D721Med (cell line): ENCODE measurements around the gene KAT14.
"Not testable (repeated sequence)": the region's sequence is repeated elsewhere in the genome, so short reads cannot be mapped to it uniquely, and the experiment has no call there.

Experiments used
- DNase-seq: peaks from one replicate; pipeline ENCODE4 v3.0.0; 2011; ENCODE audit warnings: low spot score; ENCODE audit not compliant: insufficient read length
- FAIRE-seq: peaks from 2 replicates; lab custom pipeline; 2011; peaks lifted over from hg19 to GRCh38; lab: Jason Lieb, UNC
- TF ChIP-seq, protein P1 (sequence below): IDR thresholded peaks from 2 replicates; pipeline ENCODE4 v1.5.1; 2012; ENCODE audit warnings: mild to moderate bottlenecking, control low read depth; ENCODE audit not compliant: insufficient read depth; ENCODE audit errors: missing control alignments

KAT14 gene

DNA sequence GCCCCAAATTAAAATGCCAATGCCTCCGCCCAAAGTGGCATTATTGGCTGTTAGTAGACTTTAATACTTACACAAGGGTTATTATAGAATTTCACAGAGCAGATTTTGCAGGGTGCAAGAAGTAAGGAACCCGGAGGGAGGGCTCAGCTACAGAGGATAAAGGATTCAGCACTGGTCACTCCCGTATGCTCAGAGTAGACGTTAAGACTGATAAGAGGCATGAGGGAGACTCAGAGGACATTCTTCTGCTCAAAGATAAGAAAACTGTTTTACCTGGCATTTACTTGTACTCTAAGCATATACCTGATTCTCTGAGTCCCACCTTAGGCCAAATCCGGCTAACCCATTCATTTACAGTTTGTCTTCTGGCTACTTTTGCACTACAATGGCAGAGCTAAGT is 43.5 kb upstream of the KAT14 start:
- TF ChIP-seq, protein P1, sequence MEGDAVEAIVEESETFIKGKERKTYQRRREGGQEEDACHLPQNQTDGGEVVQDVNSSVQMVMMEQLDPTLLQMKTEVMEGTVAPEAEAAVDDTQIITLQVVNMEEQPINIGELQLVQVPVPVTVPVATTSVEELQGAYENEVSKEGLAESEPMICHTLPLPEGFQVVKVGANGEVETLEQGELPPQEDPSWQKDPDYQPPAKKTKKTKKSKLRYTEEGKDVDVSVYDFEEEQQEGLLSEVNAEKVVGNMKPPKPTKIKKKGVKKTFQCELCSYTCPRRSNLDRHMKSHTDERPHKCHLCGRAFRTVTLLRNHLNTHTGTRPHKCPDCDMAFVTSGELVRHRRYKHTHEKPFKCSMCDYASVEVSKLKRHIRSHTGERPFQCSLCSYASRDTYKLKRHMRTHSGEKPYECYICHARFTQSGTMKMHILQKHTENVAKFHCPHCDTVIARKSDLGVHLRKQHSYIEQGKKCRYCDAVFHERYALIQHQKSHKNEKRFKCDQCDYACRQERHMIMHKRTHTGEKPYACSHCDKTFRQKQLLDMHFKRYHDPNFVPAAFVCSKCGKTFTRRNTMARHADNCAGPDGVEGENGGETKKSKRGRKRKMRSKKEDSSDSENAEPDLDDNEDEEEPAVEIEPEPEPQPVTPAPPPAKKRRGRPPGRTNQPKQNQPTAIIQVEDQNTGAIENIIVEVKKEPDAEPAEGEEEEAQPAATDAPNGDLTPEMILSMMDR = no peak
- no peak for DNase-seq
- FAIRE-seq = no peak

DNA sequence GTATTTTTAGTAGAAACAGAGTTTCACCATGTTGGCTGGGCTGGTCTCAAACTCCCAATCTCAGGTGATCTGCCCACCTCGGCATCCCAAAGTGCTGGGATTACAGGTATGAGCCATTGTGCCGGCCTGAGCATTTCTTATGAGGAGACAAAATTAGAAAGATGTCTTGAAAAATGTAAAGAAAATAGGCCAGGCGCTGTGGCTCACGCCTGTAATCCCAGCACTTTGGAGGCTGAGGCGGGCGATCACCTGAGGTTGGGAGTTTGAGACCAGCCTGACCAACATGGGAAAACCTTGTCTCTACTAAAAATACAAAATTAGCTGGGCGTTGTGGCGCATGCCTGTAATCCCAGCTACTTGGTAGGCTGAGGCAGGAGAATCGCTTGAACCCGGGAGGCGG is 37.1 kb upstream of the KAT14 start:
- DNase-seq, FAIRE-seq: not testable (repeated sequence)

DNA sequence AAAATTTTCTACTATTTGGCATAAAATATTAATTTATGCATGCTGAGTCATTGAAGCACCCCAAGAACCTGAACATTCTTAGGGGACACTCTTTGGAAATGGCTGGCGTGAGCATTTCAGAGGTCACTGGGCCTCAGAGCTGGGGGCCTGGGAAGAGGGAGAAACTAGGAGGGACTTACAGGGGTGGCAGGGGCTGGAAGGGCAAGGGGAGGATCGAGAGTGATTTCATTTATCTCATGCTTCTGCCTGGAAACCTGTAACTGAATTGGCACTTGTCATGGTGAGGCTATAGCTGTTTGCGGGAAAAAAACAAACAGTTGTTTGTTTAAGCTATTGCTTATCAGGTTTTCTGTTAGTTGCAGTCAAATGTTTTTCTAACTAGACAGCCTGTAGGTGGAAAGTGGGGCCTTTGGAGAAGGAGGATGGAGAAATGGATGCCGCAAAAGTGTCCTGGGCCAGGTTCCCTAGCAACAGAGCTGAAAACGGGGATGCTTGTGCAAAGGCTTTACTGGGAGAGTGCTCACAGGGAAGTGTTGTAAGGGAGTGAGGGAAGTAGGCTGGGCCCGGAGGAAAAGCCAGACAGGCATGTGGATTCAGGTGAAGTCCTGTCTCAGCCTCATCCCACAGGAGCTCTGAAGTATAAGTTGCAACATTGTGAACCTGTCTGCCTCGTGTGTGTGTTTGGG is 36.4 kb upstream of the KAT14 start:
- FAIRE-seq (no peak), DNase-seq (no peak)
- TF ChIP-seq, protein P1 = no peak

DNA sequence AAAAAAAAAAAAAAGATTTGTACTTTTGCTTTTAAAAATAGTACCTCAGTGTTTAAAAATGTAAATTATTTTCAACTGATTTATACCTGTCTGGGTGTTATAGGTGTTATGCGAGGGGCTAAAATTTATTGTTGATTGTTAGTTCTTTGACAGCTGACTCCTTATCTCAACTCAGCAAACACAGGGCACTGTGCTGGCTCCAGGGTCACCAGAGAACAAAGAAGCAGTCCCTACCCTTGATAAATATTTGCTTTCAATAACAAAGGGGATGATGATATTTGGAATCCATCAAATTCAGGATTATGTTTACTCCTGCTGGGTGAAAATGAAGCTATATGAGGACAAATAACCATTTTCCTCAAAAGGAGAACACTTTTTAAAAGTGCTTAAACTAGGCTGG is 34.2 kb upstream of the KAT14 start:
- TF ChIP-seq, protein P1 = no peak
- FAIRE-seq (no peak), DNase-seq (no peak)

DNA sequence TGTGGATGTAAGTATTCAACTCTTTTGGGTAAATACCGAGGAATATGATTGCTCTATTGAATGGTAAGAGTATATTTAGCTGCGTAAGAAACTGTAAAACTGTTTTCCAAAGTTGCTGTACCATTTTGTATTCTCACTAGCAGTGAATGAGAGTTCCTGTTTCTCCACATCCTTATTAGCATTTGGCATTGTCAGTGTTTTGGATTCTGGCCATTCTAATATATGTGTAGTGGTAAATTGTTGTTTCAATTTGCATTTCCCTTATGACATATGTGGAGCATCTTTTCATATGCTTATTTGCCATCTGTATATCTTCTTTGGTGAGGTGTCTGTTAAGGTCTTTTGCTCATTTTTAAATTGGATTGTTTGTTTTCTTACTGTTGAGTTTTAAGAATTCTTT is 29.3 kb upstream of the KAT14 start:
- FAIRE-seq = no peak
- no peak for DNase-seq
- TF ChIP-seq, protein P1 = no peak

DNA sequence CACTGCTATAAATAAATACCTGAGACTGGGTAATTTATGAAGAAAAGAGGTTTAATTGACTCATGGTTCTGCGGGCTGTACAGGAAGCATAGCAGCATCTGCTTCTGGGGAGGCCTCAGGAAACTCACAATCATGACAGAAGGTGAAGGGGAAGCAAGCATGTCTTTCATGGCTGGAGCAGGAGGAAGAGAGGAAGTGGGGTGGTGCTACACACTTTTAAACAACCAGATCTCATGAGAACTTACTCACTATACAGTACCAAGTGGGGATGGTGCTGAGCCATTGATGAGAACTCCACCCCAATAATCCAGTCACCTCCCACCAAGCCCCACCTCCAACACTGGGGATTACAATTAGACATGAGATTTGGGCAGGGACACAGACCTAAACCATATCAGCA is 9.1 kb upstream of the KAT14 start:
- not testable (repeated sequence) for FAIRE-seq, DNase-seq

DNA sequence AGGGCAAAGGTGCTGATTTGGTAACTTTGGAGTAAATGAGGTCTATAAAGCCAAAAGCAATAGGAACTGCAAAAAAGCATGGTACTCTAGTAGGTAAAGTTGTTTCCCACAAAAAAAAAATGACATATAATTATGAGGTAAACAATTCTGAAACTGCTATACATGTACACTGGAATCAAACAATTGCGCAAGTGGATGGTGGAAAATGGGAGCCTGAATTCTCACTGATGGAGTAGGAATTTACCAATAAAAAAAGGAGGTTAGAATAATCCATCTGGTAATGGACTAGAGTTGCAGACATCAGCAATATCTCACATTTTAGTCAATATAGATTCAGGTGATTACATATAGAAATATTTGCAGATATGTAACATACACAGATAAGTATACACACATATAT is 5.0 kb upstream of the KAT14 start:
- DNase-seq (no peak), FAIRE-seq (no peak)
- TF ChIP-seq, protein P1 = no peak

DNA sequence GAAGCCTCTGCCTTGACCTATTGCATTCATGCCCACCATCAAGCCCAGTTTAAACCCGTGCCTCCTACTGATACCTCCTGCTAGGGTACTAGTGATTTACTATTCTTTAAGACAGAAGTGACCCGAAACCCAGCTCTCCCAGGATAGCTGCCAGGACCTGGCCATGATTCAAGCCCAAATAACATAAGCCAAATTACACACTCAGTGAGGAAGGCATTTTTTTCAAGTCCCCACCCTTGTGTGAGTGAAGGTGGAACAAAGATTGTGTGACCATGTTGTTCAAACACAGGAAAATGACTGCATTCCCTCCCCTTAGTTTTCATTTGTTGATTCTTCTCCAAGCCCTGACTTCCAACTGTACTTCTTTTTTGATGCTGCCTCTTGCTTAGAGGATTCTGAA is 3.7 kb upstream of the KAT14 start:
- TF ChIP-seq, protein P1 = no peak
- FAIRE-seq (no peak), DNase-seq (no peak)
